HepG2 (cell line): ENCODE measurements around the gene MRPS5. TPM values are rescaled to one million over a fixed set of nuclear protein-coding genes. Genes with fewer than 3 reads are reported as not detected.

Experiments
- ATAC-seq: fragments of 200-7000 bp; cut with Tn5 transposase; 3 replicates; pipeline ENCODE4 v1.9.1; 2020; ENCODE audit warnings: mild to moderate bottlenecking, moderate library complexity
- BruUV-seq: library from RNA; stranded (reverse); fragments of 400-500 nt; replicated peaks from 2 replicates; lab custom pipeline; 2021; lab: Mats Ljungman, UMichigan
- CTCF ChIA-PET: fragments of 300-600 bp; formaldehyde crosslinking; extraction: SDS; loops from one replicate; lab custom pipeline; 2021; ENCODE audit warnings: low total read pairs, inconsistent platforms, low intra/inter-chr PET ratio; lab: Yijun Ruan, JAX
- POLR2A ChIA-PET: fragments of 350-600 bp; sonication (Branson Sonifier 250); formaldehyde crosslinking; loops from one replicate; lab custom pipeline; 2020; ENCODE audit warnings: antibody characterized with exemption, inconsistent platforms; lab: Yijun Ruan, JAX
- DNase-seq: peaks from one replicate; pipeline ENCODE4 v3.0.0-alpha.2; 2015; ENCODE audit warnings: low spot score
- FAIRE-seq: peaks from 3 replicates; lab custom pipeline; 2011; peaks lifted over from hg19 to GRCh38; lab: Jason Lieb, UNC
- H2AFZ ChIP-seq: one replicate; pipeline ENCODE4 v1.6.1; 2011; ENCODE audit warnings: low read length, inconsistent platforms
- H3K27ac ChIP-seq: fragments of 300-600 bp; 3 replicates; pipeline ENCODE4 v1.8.0; 2011; ENCODE audit warnings: mixed run types, mild to moderate bottlenecking, mixed read lengths, low read length, inconsistent platforms; ENCODE audit not compliant: insufficient read depth; ENCODE audit errors: extremely low read length
- H3K27me3 ChIP-seq, 2 experiments: fragments of 200-600 bp in 1 of 2; 2 replicates in 1 of 2; 3 replicates in 1 of 2; pipeline versions ENCODE4 v1.6.0 to v1.8.0; 2011; ENCODE audit warnings: low read length in 2 of 2, mild to moderate bottlenecking in 2 of 2, moderate library complexity in 2 of 2, inconsistent platforms in 1 of 2; ENCODE audit not compliant: insufficient read depth in 2 of 2, control insufficient read depth in 1 of 2
- H3K36me3 ChIP-seq, 2 experiments: fragments of 200-600 bp in 1 of 2; replicated peaks in 1 of 2; 2 replicates in 1 of 2; 3 replicates in 1 of 2; pipeline versions ENCODE4 v1.5.1 to v1.8.0; 2011; ENCODE audit warnings: low read length in 2 of 2, inconsistent platforms in 1 of 2; ENCODE audit not compliant: insufficient read depth in 2 of 2, control insufficient read depth in 1 of 2
- H3K4me1 ChIP-seq: 2 replicates; pipeline ENCODE4 v1.5.1; 2012; ENCODE audit warnings: low read length, inconsistent platforms; ENCODE audit not compliant: insufficient read depth
- H3K4me2 ChIP-seq: 2 replicates; pipeline ENCODE4 v1.6.0; 2011; ENCODE audit warnings: low read depth, low read length, inconsistent platforms
- H3K4me3 ChIP-seq, 3 experiments: fragments of 200-600 bp in 1 of 3; sonication (generic), shearing (Covaris generic) in 1 of 3; replicated peaks in 1 of 3; 2 replicates each; pipeline ENCODE4 v1.5.1; 2011 to 2016; ENCODE audit warnings: low read length in 3 of 3, inconsistent platforms in 2 of 3, low read depth in 2 of 3, mild to moderate bottlenecking in 2 of 3, control low read depth in 1 of 3, mixed read lengths in 1 of 3; ENCODE audit not compliant: insufficient read depth in 1 of 3
- H3K79me2 ChIP-seq: one replicate; pipeline ENCODE4 v1.6.1; 2011; ENCODE audit warnings: low read length, inconsistent platforms; ENCODE audit not compliant: insufficient read depth
- H3K9ac ChIP-seq: 2 replicates; pipeline ENCODE4 v1.6.0; 2011; ENCODE audit warnings: mild to moderate bottlenecking, low read depth, low read length, inconsistent platforms; ENCODE audit not compliant: insufficient read depth
- H3K9me3 ChIP-seq: 2 replicates; pipeline ENCODE4 v1.5.1; 2012; ENCODE audit warnings: mild to moderate bottlenecking, low read length
- H4K20me1 ChIP-seq: 2 replicates; pipeline ENCODE4 v1.6.0; 2011; ENCODE audit warnings: inconsistent platforms, mild to moderate bottlenecking, low read length, moderate library complexity; ENCODE audit not compliant: insufficient read depth
- KLF13 ChIP-seq: sonication (generic); formaldehyde crosslinking; IDR thresholded peaks from 2 replicates; pipeline ENCODE4 v1.4.0; 2020; ENCODE audit warnings: mild to moderate bottlenecking, missing genetic modification reagents
- SMAD9 ChIP-seq: sonication (generic); formaldehyde crosslinking; IDR thresholded peaks from 2 replicates; pipeline ENCODE4 v1.5.1; 2020; ENCODE audit warnings: mild to moderate bottlenecking, missing genetic modification reagents
- SRY ChIP-seq: sonication (generic); formaldehyde crosslinking; IDR thresholded peaks from 2 replicates; pipeline ENCODE4 v1.8.0; 2022; ENCODE audit warnings: mild to moderate bottlenecking, missing genetic modification reagents
- ZNF567 ChIP-seq: sonication (generic); formaldehyde crosslinking; IDR thresholded peaks from 2 replicates; pipeline ENCODE4 v1.8.1; 2023; ENCODE audit warnings: mild to moderate bottlenecking, missing genetic modification reagents, borderline replicate concordance
- ZNF709 ChIP-seq: sonication (generic); formaldehyde crosslinking; IDR thresholded peaks from 2 replicates; pipeline ENCODE4 v1.5.0; 2020; ENCODE audit warnings: mild to moderate bottlenecking, missing genetic modification reagents
- WGBS: methylation state at CpG from one replicate; pipeline ENCODE4 v1.1.6; 2017; ENCODE audit warnings: low lambda C conversion rate; 5-methylcytosine and 5-hydroxymethylcytosine counted together
- in situ Hi-C: cut with HindIII; loops from 2 replicates; pipeline ENCODE4 v1.10.0; 2017; ENCODE audit warnings: low pct_unique_long_range_greater_than_20kb; ENCODE audit not compliant: extremely low pct_ligation_motif_present
- intact Hi-C: fragments of 100-400 bp; cut with micrococcal nuclease; formaldehyde crosslinking; loops from one replicate; pipeline ENCODE4 v1.10.0; 2022; ENCODE audit not compliant: unreplicated experiment
- polyA plus RNA-seq, 8 experiments: library from polyadenylated mRNA; depleted of rRNA in 3 of 8; stranded (reverse) in 7 of 8; unstranded in 1 of 8; fragments of >200 nt; fragmentation: Illumina TruSeq in 4 of 8; extraction: Trizol in 4 of 8; gene quantifications; 2 replicates each; pipeline versions ENCODE4 v1.2.1 to v1.2.3, GENCODE V29; 2011 to 2016; ENCODE audit warnings: low read depth in 4 of 8, missing spikeins in 1 of 8, mixed read lengths in 1 of 8; ENCODE audit not compliant: insufficient read depth in 1 of 8
- total RNA-seq, 5 experiments: library from RNA; depleted of rRNA; stranded (reverse); fragments of >200 nt; fragmentation: Illumina TruSeq; extraction: Trizol; gene quantifications; 2 replicates each; pipeline ENCODE4 v1.2.3, GENCODE V29; 2016; ENCODE audit warnings: low read depth in 1 of 5
- TF ChIP-seq, protein P1 (sequence below): sonication (generic); IDR thresholded peaks from 2 replicates; pipeline ENCODE4 v1.6.1; 2016; ENCODE audit warnings: low read depth, borderline replicate concordance
- TF ChIP-seq, protein P2 (sequence below): IDR thresholded peaks from 2 replicates; pipeline ENCODE4 v1.6.1; 2018; ENCODE audit warnings: missing genetic modification reagents, mild to moderate bottlenecking, missing compliant biosample characterization

Gene MRPS5
- total and polyA plus RNA-seq, 2 of the 13 experiments (the other 11 are each of a cell fraction or from before 2014, with no cell fraction given): 98.8 to 134 TPM

DNA sequence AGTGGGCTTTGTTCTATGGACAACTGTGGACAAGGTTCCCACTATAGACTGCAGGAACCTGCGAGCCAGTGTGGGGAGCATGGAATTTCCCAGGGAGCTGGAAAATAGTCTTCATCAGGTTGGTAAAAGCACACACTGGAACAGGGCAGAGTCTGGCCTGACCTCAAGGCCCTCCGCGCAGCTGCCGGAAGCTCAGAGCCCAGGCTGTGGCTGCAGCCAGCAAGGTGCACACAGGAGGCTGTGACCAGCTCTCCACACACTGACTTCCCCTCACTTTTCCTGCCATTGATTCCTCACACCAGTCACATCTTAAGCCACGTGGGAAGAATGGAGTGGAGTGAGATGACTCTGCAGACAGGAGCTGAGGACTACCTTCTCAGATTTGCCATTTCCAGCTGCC lies 77.0 kb downstream of the MRPS5 start:
- POLR2A ChIA-PET: no interaction called here
- BruUV-seq: no TSS peak
- intact Hi-C loops: no loop called here

DNA sequence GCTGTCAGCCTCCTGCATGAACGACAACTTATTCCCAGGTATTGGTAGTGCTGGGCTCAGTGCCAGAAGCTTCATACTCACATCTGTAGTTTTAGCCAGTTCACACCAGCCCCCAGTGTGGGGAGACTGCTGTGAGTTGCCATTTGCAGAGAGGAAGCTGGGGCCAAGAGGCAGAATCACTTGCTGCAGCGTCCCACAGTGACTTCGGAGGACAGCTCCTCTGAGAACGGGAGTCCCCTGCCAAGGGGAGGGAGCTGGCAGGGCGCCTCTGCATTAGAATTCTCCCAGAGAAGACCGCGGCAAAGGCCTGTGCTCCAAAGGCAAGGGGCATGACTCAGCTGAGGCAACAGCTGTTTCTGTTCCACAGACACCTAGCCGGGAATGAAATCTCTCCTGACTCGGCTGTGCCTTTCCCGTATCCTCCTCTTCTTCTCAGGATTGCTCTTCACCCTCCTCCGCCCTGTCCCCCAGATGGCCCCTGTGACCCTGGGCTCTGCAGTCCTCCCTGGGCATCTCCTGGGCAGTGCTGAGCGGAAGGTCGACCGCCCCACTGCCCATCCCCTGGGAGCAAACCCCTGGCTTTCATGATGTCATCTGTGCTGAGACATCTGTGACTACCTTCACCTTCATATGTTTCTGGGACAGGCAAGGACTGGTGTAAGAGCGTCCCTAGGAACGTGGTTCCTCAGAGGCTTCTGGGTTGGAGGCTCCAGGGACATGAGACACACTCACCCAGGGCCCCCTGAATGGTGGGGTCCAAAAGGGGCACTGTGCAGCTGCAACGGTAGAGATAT lies 78.1 kb downstream of the MRPS5 start:
- Histone ChIP-seq H3K27ac (no peak overlapping the region), H3K79me2 (no peaks in the 10 kb centered on the region), H3K9ac (no peak overlapping the region), H3K4me3 (no peak overlapping the region), H3K4me2 (no peak overlapping the region), H2AFZ (no peak overlapping the region), H4K20me1 (no peaks in the 10 kb centered on the region), H3K9me3 (no peaks in the 10 kb centered on the region), H3K27me3 (peaks cover 8 to 72% of the 10 kb centered on the region in 2 experiments; a peak in 3 of 5 replicates), H3K36me3 (no peaks in the 10 kb centered on the region), H3K4me1 (no peaks in the 10 kb centered on the region)
- POLR2A ChIA-PET: no interaction called here
- in situ Hi-C loops: no loop called here
- no peak for FAIRE-seq
- CTCF ChIA-PET: no interaction called here
- intact Hi-C loops: no loop called here
- no TSS peak for BruUV-seq
- WGBS: 10% methylated on average over 14 of the region's 17 CpGs
- peak; percentile 12; the same call in 2 of the 3 replicates for ATAC-seq
- TF ChIP-seq ZNF567 (CRISPR knock-in tag) (no peak), SRY (CRISPR knock-in tag) (no peak)
- TF ChIP-seq, protein P1, sequence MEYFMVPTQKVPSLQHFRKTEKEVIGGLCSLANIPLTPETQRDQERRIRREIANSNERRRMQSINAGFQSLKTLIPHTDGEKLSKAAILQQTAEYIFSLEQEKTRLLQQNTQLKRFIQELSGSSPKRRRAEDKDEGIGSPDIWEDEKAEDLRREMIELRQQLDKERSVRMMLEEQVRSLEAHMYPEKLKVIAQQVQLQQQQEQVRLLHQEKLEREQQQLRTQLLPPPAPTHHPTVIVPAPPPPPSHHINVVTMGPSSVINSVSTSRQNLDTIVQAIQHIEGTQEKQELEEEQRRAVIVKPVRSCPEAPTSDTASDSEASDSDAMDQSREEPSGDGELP: peak; percentile 51; the same call in 1 of the 2 replicates
- no peak for DNase-seq

More for the DNA sequence above, 77.0 kb downstream of the MRPS5 start:
- Histone ChIP-seq H3K9ac (no peak overlapping the region), H3K27ac (no peak overlapping the region), H3K9me3 (no peaks in the 10 kb centered on the region), H3K27me3 (peaks cover 10 to 82% of the 10 kb centered on the region in 2 experiments; a peak in 3 of 5 replicates), H4K20me1 (no peaks in the 10 kb centered on the region), H3K4me1 (no peaks in the 10 kb centered on the region), H3K79me2 (no peaks in the 10 kb centered on the region), H3K4me3 (no peak overlapping the region), H2AFZ (no peak overlapping the region), H3K4me2 (no peak overlapping the region), H3K36me3 (no peaks in the 10 kb centered on the region)
- in situ Hi-C loops: no loop called here
- no peak for FAIRE-seq
- WGBS: 47% methylated on average over 5 of the region's 5 CpGs
- no peak for DNase-seq
- CTCF ChIA-PET: no interaction called here
- peak; percentile 38; the same call in 2 of the 3 replicates for ATAC-seq
- TF ChIP-seq KLF13 (CRISPR knock-in tag) (no peak), SMAD9 (no peak), ZNF709 (CRISPR knock-in tag) (no peak)
- TF ChIP-seq, protein P2, sequence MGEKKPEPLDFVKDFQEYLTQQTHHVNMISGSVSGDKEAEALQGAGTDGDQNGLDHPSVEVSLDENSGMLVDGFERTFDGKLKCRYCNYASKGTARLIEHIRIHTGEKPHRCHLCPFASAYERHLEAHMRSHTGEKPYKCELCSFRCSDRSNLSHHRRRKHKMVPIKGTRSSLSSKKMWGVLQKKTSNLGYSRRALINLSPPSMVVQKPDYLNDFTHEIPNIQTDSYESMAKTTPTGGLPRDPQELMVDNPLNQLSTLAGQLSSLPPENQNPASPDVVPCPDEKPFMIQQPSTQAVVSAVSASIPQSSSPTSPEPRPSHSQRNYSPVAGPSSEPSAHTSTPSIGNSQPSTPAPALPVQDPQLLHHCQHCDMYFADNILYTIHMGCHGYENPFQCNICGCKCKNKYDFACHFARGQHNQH (CRISPR knock-in tag): no peak
